Neural cell (in vitro differentiated cells): Measurements from ENCODE around the gene DNAJC18.

Experiments used
- CTCF ChIP-seq: fragments of 450-650 bp; IDR thresholded peaks from 2 replicates; pipeline ENCODE4 v1.5.1; 2014; ENCODE audit warnings: antibody characterized with exemption, mild to moderate bottlenecking, moderate library complexity; ENCODE audit not compliant: poor library complexity, severe bottlenecking
- EZH2 ChIP-seq: fragments of 200-600, 300-800 bp; shearing (Covaris generic), sonication (generic); IDR thresholded peaks from 2 replicates; pipeline ENCODE4 v1.6.1; 2014; ENCODE audit warnings: antibody characterized with exemption, low read length, borderline replicate concordance, mild to moderate bottlenecking; ENCODE audit not compliant: insufficient read depth, poor library complexity, severe bottlenecking
- POLR2AphosphoS5 ChIP-seq: IDR thresholded peaks from 2 replicates; pipeline ENCODE4 v1.6.1; 2012

- TF ChIP-seq CTCF (no peak), POLR2AphosphoS5 (no peak), EZH2 (no peak)
Measured at GRCh38 chr5:139410993-139411828, 28.1 kb downstream of the DNAJC18 start.
